ENCODE results near the gene STAT2. TPM values are rescaled to one million over a fixed set of nuclear protein-coding genes. Genes with fewer than 3 reads are reported as not detected.
"Not testable (repeated sequence)": the region's sequence is repeated elsewhere in the genome, so short reads cannot be mapped to it uniquely, and the experiment has no call there.

STAT2 gene
- total RNA-seq, 1 donor from 2014 or later: 327 TPM

GRCh38 chr12:56324206-56324605 is 35.7 kb downstream of the STAT2 start:
- H3K36me3 Mint-ChIP-seq (ENCODE audit: unreplicated experiment): peaks cover 30% of the 10 kb centered on the region

GRCh38 chr12:56321610-56322009 is 38.3 kb downstream of the STAT2 start:
- H3K27ac Mint-ChIP-seq (ENCODE audit: unreplicated experiment); H3K4me3 Mint-ChIP-seq (ENCODE audit: unreplicated experiment); DNase-seq (ENCODE audit: extremely low spot score, unreplicated experiment); H3K27me3 Mint-ChIP-seq (ENCODE audit: unreplicated experiment); H3K9me3 Mint-ChIP-seq (ENCODE audit: unreplicated experiment); H3K4me1 Mint-ChIP-seq (ENCODE audit: unreplicated experiment): not testable (repeated sequence)
- peaks cover 31% of the 10 kb centered on the region for H3K36me3 Mint-ChIP-seq (ENCODE audit: unreplicated experiment)

More at GRCh38 chr12:56324206-56324605, 35.7 kb downstream of the STAT2 start:
- no peaks in the 10 kb centered on the region for H3K9me3 Mint-ChIP-seq (ENCODE audit: unreplicated experiment)
- DNase-seq (ENCODE audit: extremely low spot score, unreplicated experiment): no peak
- no peak for TF ChIP-seq CTCF (IDR thresholded peaks at IDR 0.05)
- no peaks in the 10 kb centered on the region for H3K27me3 Mint-ChIP-seq (ENCODE audit: unreplicated experiment)
- no peaks in the 10 kb centered on the region for H3K4me1 Mint-ChIP-seq (ENCODE audit: unreplicated experiment)
- no peak overlapping the region for H3K4me3 Mint-ChIP-seq (ENCODE audit: unreplicated experiment)
- H3K27ac Mint-ChIP-seq (ENCODE audit: unreplicated experiment): no peak overlapping the region

DNA sequence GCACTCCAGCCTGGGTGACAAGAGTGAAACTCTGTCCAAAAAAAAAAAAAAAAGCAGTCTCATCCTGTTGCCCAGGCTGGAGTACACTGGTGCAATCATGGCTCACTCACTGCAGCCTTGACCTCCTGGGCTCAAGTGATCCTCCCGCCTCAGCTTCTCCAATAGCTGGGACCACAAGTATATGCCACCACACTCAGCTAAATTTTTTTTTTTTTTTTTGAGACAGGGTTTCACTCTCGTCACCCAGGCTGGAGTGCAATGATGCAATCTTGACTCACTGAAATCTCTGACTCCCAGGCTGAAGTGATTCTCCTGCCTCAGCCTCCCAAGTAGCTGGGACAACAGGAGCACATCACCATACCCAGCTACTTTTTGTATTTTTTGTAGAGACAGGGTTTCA is 38.9 kb downstream of the STAT2 start:
- Mint-ChIP-seq H3K36me3 (ENCODE audit: unreplicated experiment) (peaks cover 26% of the 10 kb centered on the region), H3K9me3 (ENCODE audit: unreplicated experiment) (no peaks in the 10 kb centered on the region), H3K4me3 (ENCODE audit: unreplicated experiment) (no peak overlapping the region), H3K27me3 (ENCODE audit: unreplicated experiment) (no peaks in the 10 kb centered on the region), H3K27ac (ENCODE audit: unreplicated experiment) (no peak overlapping the region), H3K4me1 (ENCODE audit: unreplicated experiment) (peaks cover 2% of the 10 kb centered on the region)
- no peak for DNase-seq (ENCODE audit: extremely low spot score, unreplicated experiment)
- TF ChIP-seq CTCF (IDR thresholded peaks at IDR 0.05): no peak

GRCh38 chr12:56317675-56318074 is 42.2 kb downstream of the STAT2 start:
- no peaks in the 10 kb centered on the region for H3K27me3 Mint-ChIP-seq (ENCODE audit: unreplicated experiment)
- peak overlapping the region; percentile 27 for H3K27ac Mint-ChIP-seq (ENCODE audit: unreplicated experiment)
- no peak overlapping the region for H3K4me3 Mint-ChIP-seq (ENCODE audit: unreplicated experiment)
- TF ChIP-seq CTCF (IDR thresholded peaks at IDR 0.05): no peak
- no peaks in the 10 kb centered on the region for H3K9me3 Mint-ChIP-seq (ENCODE audit: unreplicated experiment)
- DNase-seq (ENCODE audit: extremely low spot score, unreplicated experiment): no peak
- peaks cover 8% of the 10 kb centered on the region for H3K36me3 Mint-ChIP-seq (ENCODE audit: unreplicated experiment)
- peaks cover 14% of the 10 kb centered on the region for H3K4me1 Mint-ChIP-seq (ENCODE audit: unreplicated experiment)

- H3K4me3 Mint-ChIP-seq (ENCODE audit: unreplicated experiment): peak within 1 kb of the TSS; percentile 98
- H3K9me3 Mint-ChIP-seq (ENCODE audit: unreplicated experiment): no peaks in the 10 kb centered on the region
These were observed 44.1 kb downstream of the STAT2 start, which contains the start of gene CNPY2 for GRCh38 chr12:56315622-56316473. CNPY2 (minus strand) TSS chr12:56315988; CDS start chr12:56315217, 771 bp downstream.

More at GRCh38 chr12:56315622-56316473, 44.1 kb downstream of the STAT2 start, which contains the start of gene CNPY2:
- Mint-ChIP-seq H3K4me1 (ENCODE audit: unreplicated experiment) (peaks cover 14% of the 10 kb centered on the region), H3K27ac (ENCODE audit: unreplicated experiment) (peak within 1 kb of the TSS; percentile 99), H3K27me3 (ENCODE audit: unreplicated experiment) (no peaks in the 10 kb centered on the region), H3K36me3 (ENCODE audit: unreplicated experiment) (peaks cover 8% of the 10 kb centered on the region)
- no peak for TF ChIP-seq CTCF (IDR thresholded peaks at IDR 0.05)
- peak; percentile 98 for DNase-seq (ENCODE audit: extremely low spot score, unreplicated experiment)
